ENCODE data around the gene DNTT. TPM values are rescaled to one million over a fixed set of nuclear protein-coding genes. Genes with fewer than 3 reads are reported as not detected.
A peak's percentile ranks its signal among the peaks of the same experiment; 100 is the strongest.

The DNTT gene
- total RNA-seq, 2 experiments from 2014 or later: not detected

DNA sequence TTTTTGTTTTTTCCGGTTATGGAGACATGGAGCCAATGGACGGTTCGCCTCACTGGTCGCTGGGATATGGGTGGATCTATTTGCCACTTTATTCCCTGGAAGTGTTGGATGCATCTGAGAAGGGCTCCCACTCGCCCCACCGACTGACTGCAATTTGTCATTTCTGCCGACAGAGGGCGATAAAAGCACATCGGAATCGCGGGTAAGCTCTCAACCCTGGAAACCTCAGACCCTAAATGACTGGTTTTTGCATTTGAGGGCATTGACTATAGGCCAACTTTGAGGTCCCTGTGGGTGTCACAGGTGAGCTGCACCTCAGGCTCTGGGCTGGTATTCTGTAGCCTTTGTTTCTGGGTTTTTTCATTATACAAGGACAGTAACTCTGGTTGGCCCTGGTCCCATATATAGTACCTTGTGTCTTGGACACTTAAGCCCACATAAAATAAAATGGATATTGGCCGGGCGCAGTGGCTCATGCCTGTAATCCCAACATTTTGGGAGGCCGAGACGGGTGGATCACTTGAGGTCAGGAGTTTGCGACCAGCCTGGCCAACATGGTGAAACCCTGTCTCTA lies 66.4 kb downstream of the DNTT start:
- POLR2A ChIA-PET: interaction anchor here (0.6 kb wide), 1 partner anchor 108 kb away, joined by 5 read pairs; no protein-coding TSS in a partner anchor
- H3K27me3 Mint-ChIP-seq: peaks cover 4% of the 10 kb centered on the region
- no peak overlapping the region for H3K27ac Mint-ChIP-seq
- intact Hi-C loops (cut with DNase I, micrococcal nuclease): no loop called here
- no peaks in the 10 kb centered on the region for H3K36me3 Mint-ChIP-seq (ENCODE audit: low read depth)
- peaks cover 8% of the 10 kb centered on the region for H3K4me1 Mint-ChIP-seq
- CTCF ChIA-PET: interaction anchor here (0.6 to 4.2 kb wide), 21 partner anchors 9 to 839 kb away, joined by 3 to 18 read pairs (median 3); partner anchors contain the start of gene OPALIN
- no peaks in the 10 kb centered on the region for H3K9me3 Mint-ChIP-seq (ENCODE audit: low read depth)
- DNase-seq: peak; percentile 65
- no peak overlapping the region for H3K4me3 Mint-ChIP-seq
- peak; percentile 23 for ATAC-seq

DNA sequence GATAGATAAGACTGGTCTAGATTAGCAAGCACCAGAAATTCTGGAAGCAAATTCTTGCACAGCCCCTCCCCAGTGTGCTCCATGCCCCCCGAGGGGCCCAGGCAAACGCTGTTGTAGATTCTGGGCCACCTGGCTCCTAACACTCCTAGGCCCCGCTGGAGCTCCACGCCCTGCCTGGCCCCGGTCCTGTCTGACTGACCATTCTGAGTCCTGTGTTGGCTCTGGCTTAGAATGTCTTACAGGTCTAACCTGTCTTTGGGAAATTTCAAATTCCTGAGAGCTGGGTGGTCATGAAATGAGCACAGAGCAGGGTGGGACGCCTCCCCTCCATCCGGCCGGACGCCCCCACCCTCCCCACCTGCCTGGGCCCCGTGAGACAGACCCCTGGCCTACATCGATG lies 67.1 kb downstream of the DNTT start:
- POLR2A ChIA-PET: no interaction called here
- Mint-ChIP-seq H3K27me3 (peaks cover 4% of the 10 kb centered on the region), H3K27ac (no peak overlapping the region), H3K36me3 (ENCODE audit: low read depth) (no peaks in the 10 kb centered on the region), H3K9me3 (ENCODE audit: low read depth) (no peaks in the 10 kb centered on the region), H3K4me1 (peaks cover 9% of the 10 kb centered on the region), H3K4me3 (no peak overlapping the region)
- intact Hi-C loops (cut with DNase I, micrococcal nuclease): no loop called here
- CTCF ChIA-PET: interaction anchor here (0.5 to 4.2 kb wide), 11 partner anchors 8 to 458 kb away, joined by 3 to 18 read pairs (median 4); partner anchors contain the start of gene OPALIN
- ATAC-seq: no peak
- no peak for DNase-seq

DNA sequence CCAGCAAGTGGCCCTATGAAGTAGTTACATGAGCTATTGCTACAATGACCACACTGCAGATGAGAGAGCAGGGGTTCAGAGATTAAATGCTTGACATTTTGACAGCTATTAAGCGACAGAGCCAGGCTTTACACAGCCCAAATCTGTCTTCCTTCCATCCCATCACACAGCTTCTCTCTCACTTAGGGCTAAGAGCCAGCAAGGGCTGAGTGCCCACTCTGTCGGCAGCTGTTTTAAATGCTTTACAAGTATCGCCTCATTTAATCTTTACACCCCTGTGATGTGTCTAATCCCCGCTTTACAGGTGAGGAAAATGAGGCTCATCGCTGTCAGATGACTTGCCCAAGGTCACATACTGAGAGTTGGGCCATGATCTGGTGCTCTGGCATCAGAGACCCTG lies 69.8 kb downstream of the DNTT start:
- Mint-ChIP-seq H3K27ac (no peak overlapping the region), H3K9me3 (ENCODE audit: low read depth) (no peaks in the 10 kb centered on the region), H3K36me3 (ENCODE audit: low read depth) (no peaks in the 10 kb centered on the region), H3K27me3 (peaks cover 4% of the 10 kb centered on the region), H3K4me3 (peak overlapping the region; percentile 65), H3K4me1 (peaks cover 9% of the 10 kb centered on the region)
- no peak for ATAC-seq
- CTCF ChIA-PET: interaction anchor here (0.6 to 4.2 kb wide), 9 partner anchors 9 to 845 kb away, joined by 3 to 18 read pairs (median 5); partner anchors contain the start of gene OPALIN
- no peak for DNase-seq
- POLR2A ChIA-PET: no interaction called here
- intact Hi-C loops (cut with DNase I, micrococcal nuclease): no loop called here

DNA sequence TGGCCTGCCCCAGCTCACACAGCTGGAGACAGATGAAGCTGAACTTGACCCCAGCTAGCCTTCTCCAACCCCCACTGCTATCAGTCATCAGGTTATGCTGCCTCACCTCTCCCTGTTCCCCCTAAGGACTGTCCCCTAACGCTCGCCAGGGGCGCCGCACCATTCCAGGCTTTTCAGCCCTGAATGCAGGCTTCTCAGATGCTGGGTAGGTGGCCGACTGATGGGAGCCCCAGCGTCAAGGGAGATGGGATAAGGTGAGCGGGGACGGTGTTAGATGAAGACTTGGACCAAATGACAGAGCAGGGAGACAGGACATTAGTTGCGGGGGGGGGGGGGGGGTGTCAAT lies 70.4 kb downstream of the DNTT start:
- DNase-seq: no peak
- Mint-ChIP-seq H3K27me3 (peaks cover 4% of the 10 kb centered on the region), H3K27ac (no peak overlapping the region), H3K4me1 (peaks cover 9% of the 10 kb centered on the region), H3K4me3 (peak overlapping the region; percentile 65), H3K9me3 (ENCODE audit: low read depth) (no peaks in the 10 kb centered on the region), H3K36me3 (ENCODE audit: low read depth) (no peaks in the 10 kb centered on the region)
- ChIA-PET POLR2A (no interaction called here), CTCF (interaction anchor here (0.6 to 2.5 kb wide), 29 partner anchors 8 to 844 kb away, joined by 3 to 16 read pairs (median 5); partner anchors contain the start of gene TLL2)
- intact Hi-C loops (cut with DNase I, micrococcal nuclease): no loop called here
- no peak for ATAC-seq

DNA sequence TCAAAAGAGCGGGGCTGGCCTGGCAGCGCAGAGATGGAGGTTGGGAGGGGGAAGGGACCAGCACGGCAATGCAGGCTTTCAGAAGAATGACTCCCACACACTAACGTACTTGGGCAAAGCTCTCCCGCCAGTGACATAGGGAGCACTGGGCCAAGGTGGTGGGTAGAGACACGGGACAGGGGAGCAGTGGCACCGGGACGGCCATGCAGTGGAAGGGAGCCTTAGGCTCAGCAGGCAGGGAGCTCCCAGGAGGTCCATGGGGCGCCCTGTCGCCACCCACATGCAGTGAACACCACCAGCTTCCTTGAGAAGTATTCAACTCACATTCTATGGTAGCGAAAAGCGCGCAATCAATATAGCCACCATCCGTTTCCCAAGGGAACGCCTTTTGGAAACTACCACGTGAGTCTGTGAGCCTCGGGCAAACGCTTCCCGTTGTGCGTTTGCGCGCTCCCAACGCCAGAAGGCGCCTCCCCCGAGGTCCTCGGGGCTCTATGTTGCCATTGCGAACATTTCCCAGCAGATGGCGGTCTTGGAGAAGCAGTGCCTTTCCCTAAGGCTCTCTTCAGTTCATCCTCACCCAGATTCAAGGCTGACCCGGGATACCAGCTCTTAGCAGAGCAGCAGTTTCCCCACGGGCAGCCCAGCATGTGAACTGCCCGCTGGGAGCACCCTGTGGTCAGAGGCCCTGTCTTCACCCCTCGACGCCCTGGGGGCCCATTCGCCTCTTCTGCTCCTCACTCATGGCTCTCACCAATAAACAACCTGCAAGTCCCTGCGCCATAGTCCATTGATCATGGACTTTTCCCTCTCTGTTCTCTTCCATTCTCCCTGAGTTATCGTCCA lies 71.0 kb downstream of the DNTT start:
- POLR2A ChIA-PET: no interaction called here
- Mint-ChIP-seq H3K36me3 (ENCODE audit: low read depth) (no peaks in the 10 kb centered on the region), H3K4me3 (peak overlapping the region; percentile 65), H3K4me1 (peaks cover 9% of the 10 kb centered on the region), H3K27me3 (peaks cover 4% of the 10 kb centered on the region), H3K27ac (no peak overlapping the region), H3K9me3 (ENCODE audit: low read depth) (no peaks in the 10 kb centered on the region)
- intact Hi-C loops (cut with DNase I, micrococcal nuclease): loop anchor here (1.0 kb wide), 4 partner anchors 21 to 455 kb away; partner anchors contain the start of gene TLL2 (in 1 of the 2)
- DNase-seq (peak; percentile 88), ATAC-seq (peak; percentile 93)
- CTCF ChIA-PET: interaction anchor here (0.6 to 2.5 kb wide), 34 partner anchors 8 to 882 kb away, joined by 3 to 16 read pairs (median 4); partner anchors contain the start of gene TLL2

DNA sequence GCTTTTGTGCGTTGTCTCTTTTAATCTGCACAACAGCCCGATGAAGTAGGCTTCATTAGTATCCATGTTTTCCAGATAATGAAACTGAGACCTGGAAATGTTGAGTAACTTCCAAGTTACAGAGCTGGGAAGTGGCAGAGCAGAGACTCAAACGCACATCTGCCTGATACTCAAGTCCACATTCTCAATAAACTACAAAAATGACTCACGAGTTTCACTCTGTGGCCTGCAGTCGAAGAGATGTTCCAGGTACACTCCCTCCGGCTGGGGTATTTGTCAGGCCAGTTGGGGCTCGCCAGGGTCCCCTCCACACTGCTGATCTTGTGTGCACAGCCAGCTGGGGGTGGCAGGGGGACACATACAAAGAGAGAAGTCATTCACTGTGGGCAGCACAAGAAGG lies 72.2 kb downstream of the DNTT start:
- DNase-seq (no peak), ATAC-seq (no peak)
- Mint-ChIP-seq H3K27ac (no peak overlapping the region), H3K4me3 (no peak overlapping the region), H3K27me3 (peaks cover 4% of the 10 kb centered on the region), H3K36me3 (ENCODE audit: low read depth) (no peaks in the 10 kb centered on the region), H3K9me3 (ENCODE audit: low read depth) (no peaks in the 10 kb centered on the region), H3K4me1 (peaks cover 9% of the 10 kb centered on the region)
- ChIA-PET CTCF (interaction anchor here (0.5 to 1.2 kb wide), 8 partner anchors 18 to 352 kb away, joined by 3 to 4 read pairs (median 3); no protein-coding TSS in a partner anchor), POLR2A (interaction anchor here (0.6 kb wide), 1 partner anchor 37 kb away, joined by 3 read pairs; no protein-coding TSS in a partner anchor)
- intact Hi-C loops (cut with DNase I, micrococcal nuclease): no loop called here

DNA sequence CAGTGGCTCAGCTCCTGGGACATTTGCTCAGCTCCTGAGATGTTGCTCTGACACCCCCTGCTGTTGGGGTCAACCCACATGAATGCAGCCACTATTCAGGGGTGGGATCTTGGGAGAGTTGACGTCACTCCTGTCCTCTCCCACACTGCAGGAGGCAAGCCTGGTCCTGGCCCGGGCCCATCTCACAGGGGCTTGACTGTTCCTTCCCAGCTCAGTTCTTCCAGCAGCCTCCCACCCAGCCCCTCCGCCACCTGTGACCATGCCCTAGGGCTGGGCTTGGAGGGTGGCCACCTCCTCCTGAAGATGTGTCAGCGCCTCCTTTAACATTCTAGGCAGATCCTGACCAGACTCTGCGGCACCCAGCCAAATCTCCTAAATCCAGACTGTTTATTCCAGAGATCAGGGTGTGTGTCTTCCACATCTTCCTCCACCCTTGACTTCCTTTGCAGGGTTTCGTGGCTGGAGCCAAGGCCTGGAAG lies 73.6 kb downstream of the DNTT start:
- CTCF ChIA-PET: interaction anchor here (0.7 to 1.2 kb wide), 2 partner anchors 18 to 136 kb away, joined by 3 to 5 read pairs; partner anchors contain the start of gene TLL2
- no peak overlapping the region for H3K4me3 Mint-ChIP-seq
- intact Hi-C loops (cut with DNase I, micrococcal nuclease): no loop called here

DNA sequence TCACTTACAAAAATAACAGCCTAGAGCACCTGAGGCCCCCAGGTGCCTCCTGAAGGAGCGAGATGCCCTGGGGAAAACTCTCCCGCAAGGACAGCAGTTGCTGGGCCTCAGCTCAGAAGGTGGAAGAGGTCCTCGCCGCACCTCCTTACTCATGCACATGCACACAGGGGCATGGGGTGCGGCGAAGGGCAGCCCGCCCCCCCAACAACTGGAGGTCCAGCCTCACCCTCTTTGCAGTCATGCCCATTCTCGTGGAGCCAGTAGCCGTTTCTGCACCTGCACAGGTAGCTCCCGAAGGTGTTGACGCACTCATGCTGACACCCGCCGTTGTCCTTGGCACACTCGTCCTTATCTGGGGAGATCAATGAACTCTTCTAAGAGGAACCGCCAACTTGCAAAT lies 74.5 kb downstream of the DNTT start:
- ATAC-seq: no peak
- POLR2A ChIA-PET: no interaction called here

More for the DNA sequence above, 73.6 kb downstream of the DNTT start:
- no peak for DNase-seq
- H3K36me3 Mint-ChIP-seq (ENCODE audit: low read depth): no peaks in the 10 kb centered on the region
- no peaks in the 10 kb centered on the region for H3K9me3 Mint-ChIP-seq (ENCODE audit: low read depth)
- no peak overlapping the region for H3K27ac Mint-ChIP-seq
- H3K27me3 Mint-ChIP-seq: peaks cover 4% of the 10 kb centered on the region
- no peak for ATAC-seq
- H3K4me1 Mint-ChIP-seq: peaks cover 9% of the 10 kb centered on the region
- POLR2A ChIA-PET: no interaction called here

DNA sequence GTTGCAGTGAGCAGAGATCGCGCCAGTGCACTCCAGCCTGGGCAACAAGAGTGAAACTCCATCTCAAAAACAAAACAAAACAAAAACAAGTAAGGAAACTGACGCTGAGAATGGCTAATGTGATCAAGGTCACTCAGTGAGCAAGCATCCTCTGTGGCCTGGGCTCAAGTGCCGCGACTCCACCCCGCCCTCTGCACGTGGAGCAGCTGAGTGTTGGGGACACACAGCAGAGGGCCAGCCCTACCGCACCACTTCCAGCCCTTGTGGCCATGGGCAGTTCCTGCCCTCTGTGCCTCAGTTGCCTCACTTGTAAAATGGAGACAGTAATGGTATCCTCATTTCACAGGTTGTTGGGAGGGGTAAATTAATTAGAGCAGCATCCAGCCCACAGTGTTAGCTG lies 75.5 kb downstream of the DNTT start:
- Mint-ChIP-seq H3K4me3 (no peak overlapping the region), H3K27ac (no peak overlapping the region), H3K9me3 (ENCODE audit: low read depth) (no peaks in the 10 kb centered on the region), H3K36me3 (ENCODE audit: low read depth) (no peaks in the 10 kb centered on the region), H3K27me3 (peaks cover 2% of the 10 kb centered on the region), H3K4me1 (peaks cover 6% of the 10 kb centered on the region)
- ChIA-PET CTCF (interaction anchor here (0.5 to 1.5 kb wide), 3 partner anchors 9 to 134 kb away, joined by 3 to 7 read pairs (median 4); no protein-coding TSS in a partner anchor), POLR2A (no interaction called here)
- DNase-seq: no peak
- ATAC-seq: no peak
- intact Hi-C loops (cut with DNase I, micrococcal nuclease): no loop called here

More for the DNA sequence above, 74.5 kb downstream of the DNTT start:
- Mint-ChIP-seq H3K36me3 (ENCODE audit: low read depth) (no peaks in the 10 kb centered on the region), H3K9me3 (ENCODE audit: low read depth) (no peaks in the 10 kb centered on the region), H3K4me3 (no peak overlapping the region), H3K27ac (no peak overlapping the region), H3K27me3 (peaks cover 4% of the 10 kb centered on the region), H3K4me1 (peaks cover 9% of the 10 kb centered on the region)
- intact Hi-C loops (cut with DNase I, micrococcal nuclease): no loop called here
- DNase-seq: no peak
- CTCF ChIA-PET: interaction anchor here (0.6 to 1.5 kb wide), 2 partner anchors 8 to 136 kb away, joined by 3 to 7 read pairs; no protein-coding TSS in a partner anchor

DNA sequence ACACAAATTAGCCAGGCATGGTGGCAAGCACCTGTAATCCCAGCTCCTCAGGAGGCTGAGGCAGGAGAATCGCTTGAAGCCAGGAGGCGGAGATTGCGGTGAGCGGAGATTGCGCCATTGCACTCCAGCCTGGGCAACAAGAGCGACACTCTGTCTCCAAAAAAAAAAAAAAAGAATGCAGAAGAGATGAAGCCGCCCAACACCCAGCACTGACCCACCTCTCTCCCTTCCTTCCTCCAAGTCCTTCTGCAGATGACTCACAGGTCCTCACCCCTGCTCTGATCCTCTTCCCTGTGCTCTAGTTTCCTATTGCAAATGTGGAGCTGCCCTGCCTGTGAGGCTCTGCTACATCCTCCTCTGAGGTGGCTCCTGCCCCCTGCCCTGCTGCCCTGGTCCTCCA lies 76.6 kb downstream of the DNTT start:
- Mint-ChIP-seq H3K27ac (no peak overlapping the region), H3K36me3 (ENCODE audit: low read depth) (no peaks in the 10 kb centered on the region), H3K4me1 (no peaks in the 10 kb centered on the region), H3K27me3 (peaks cover 2% of the 10 kb centered on the region), H3K4me3 (no peak overlapping the region), H3K9me3 (ENCODE audit: low read depth) (no peaks in the 10 kb centered on the region)
- intact Hi-C loops (cut with DNase I, micrococcal nuclease): no loop called here
- ATAC-seq (no peak), DNase-seq (no peak)
- ChIA-PET POLR2A (no interaction called here), CTCF (interaction anchor here (0.6 kb wide), 2 partner anchors 36 to 1253 kb away, joined by 3 read pairs; no protein-coding TSS in a partner anchor)

DNA sequence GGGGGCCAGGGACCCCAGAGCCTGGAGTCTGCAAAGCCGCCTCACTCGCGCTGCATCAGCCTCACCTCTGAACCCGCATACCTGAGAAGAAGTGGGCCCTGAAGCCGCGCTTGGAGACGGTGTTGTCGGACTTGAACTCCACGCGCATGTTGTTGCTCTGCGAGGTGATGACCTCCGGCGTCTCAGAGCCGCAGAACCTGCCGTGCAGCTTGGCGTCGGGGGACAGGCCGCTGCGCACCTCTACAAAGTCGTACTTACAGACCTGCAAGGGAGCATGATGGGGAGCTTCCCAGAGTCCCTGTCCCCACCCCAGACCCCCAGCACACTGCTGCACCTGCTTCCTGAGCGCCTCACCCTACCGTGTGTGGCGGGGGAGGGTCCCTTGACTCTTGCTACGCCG lies 80.3 kb downstream of the DNTT start:
- H3K9me3 Mint-ChIP-seq (ENCODE audit: low read depth): no peaks in the 10 kb centered on the region
- ChIA-PET CTCF (interaction anchor here (1.4 to 1.7 kb wide), 2 partner anchors 9 to 11 kb away, joined by 5 to 10 read pairs; no protein-coding TSS in a partner anchor), POLR2A (no interaction called here)
- intact Hi-C loops (cut with DNase I, micrococcal nuclease): no loop called here
- no peaks in the 10 kb centered on the region for H3K4me1 Mint-ChIP-seq
- ATAC-seq: no peak
- no peaks in the 10 kb centered on the region for H3K36me3 Mint-ChIP-seq (ENCODE audit: low read depth)
- peaks cover 2% of the 10 kb centered on the region for H3K27me3 Mint-ChIP-seq
- H3K27ac Mint-ChIP-seq: no peak overlapping the region
- H3K4me3 Mint-ChIP-seq: no peak overlapping the region
- no peak for DNase-seq

Data from activated CD4-positive, alpha-beta T cell treated with anti-CD3 and anti-CD28 coated beads for 36 hours (primary cell).